T-helper 17 cell (primary cell): ENCODE results near the gene ZNF821. TPM values are rescaled to one million over a fixed set of nuclear protein-coding genes. Genes with fewer than 3 reads are reported as not detected.

Experiments used
- total RNA-seq, 4 donors: library from RNA in 2 of 4; stranded (reverse) in 2 of 4; gene quantifications; one replicate each; pipeline ENCODE4 v1.2.3 and lab custom pipeline; 2022 to 2026

The ZNF821 gene
- total RNA-seq, 2 donors from 2014 or later, result 12.2 to 14.1 TPM

Other genes starting within 250 kb of the ZNF821 start
- gene PHLPP2, start 159.5 kb downstream of the ZNF821 start, total RNA-seq, result 10 to 100 TPM in 1 of 2 donors, 1 to 10 TPM in 1; 9.3 to 10.2 TPM
- 100 to 1,000 TPM; 150 to 160 TPM for gene AP1G1, start 75.3 kb downstream of the ZNF821 start, total RNA-seq
- gene ATXN1L, start 38.2 kb downstream of the ZNF821 start, total RNA-seq, result 10 to 100 TPM; 39.9 to 46.3 TPM
- gene IST1, start 11.3 kb upstream of the ZNF821 start, total RNA-seq, result 100 to 1,000 TPM; 262 to 283 TPM
- gene PKD1L3, start 116.2 kb upstream of the ZNF821 start, total RNA-seq, result under 1 TPM in 1 of 2 donors, not detected in 1; 0.34 TPM
- 1 to 10 TPM; 5.0 to 5.9 TPM for gene DHODH, start 124.6 kb upstream of the ZNF821 start, total RNA-seq
- under 1 TPM in 1 of 2 donors, not detected in 1; 0.57 TPM for gene HP, start 170.3 kb upstream of the ZNF821 start, total RNA-seq
- not detected for gene HPR, start 179.0 kb upstream of the ZNF821 start, total RNA-seq
- gene TXNL4B, start 209.4 kb upstream of the ZNF821 start, total RNA-seq, result 10 to 100 TPM; 11.3 to 14.0 TPM
- 100 to 1,000 TPM in 1 of 2 donors, 10 to 100 TPM in 1; 93.5 to 122 TPM for gene DHX38, start 209.7 kb upstream of the ZNF821 start, total RNA-seq